ENCODE measurements around the gene OR2AG1. TPM values are rescaled to one million over a fixed set of nuclear protein-coding genes. Genes with fewer than 3 reads are reported as not detected.
"Not testable (repeated sequence)": the region's sequence is repeated elsewhere in the genome, so short reads cannot be mapped to it uniquely, and the experiment has no call there.

Gene OR2AG1
- total RNA-seq, 1 donor from 2014 or later: not detected

- ATAC-seq: no peak
- DNase-seq (ENCODE audit: low spot score): no peak
These were observed 2.0 kb upstream of the OR2AG1 start for GRCh38 chr11:6780829-6781228.

GRCh38 chr11:6790546-6790945 is 7.7 kb downstream of the OR2AG1 start:
- DNase-seq (ENCODE audit: low spot score) (no peak), ATAC-seq (no peak)

GRCh38 chr11:6794639-6795038 is 11.8 kb downstream of the OR2AG1 start:
- DNase-seq (ENCODE audit: low spot score): no peak
- peak; percentile 60 for ATAC-seq

DNA sequence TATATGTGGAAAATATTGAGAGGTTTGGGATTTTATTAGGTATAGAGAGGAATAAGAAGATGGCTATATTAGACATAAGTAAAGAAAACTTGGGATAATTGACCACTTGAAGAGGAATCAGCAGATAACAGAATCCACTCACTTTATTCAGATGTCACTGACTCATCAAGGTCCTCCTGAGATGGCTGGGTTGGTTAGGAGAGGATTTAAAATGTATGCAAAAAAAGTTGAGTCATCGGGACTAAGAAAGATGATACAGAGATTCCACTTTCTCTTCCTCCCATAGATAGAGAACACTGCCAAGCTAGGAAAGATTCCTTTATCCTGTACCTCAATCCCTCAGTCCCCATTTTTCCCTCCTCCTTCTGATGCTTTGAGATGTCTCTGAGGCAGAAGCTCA is 16.6 kb downstream of the OR2AG1 start, which contains the start of gene OR6A2:
Gene OR6A2 (minus strand): TSS at position 288 of the 400 bp plus-strand sequence. CDS start 3,981 bp downstream, outside the sequence.
- ATAC-seq: no peak
- DNase-seq (ENCODE audit: low spot score): no peak

DNA sequence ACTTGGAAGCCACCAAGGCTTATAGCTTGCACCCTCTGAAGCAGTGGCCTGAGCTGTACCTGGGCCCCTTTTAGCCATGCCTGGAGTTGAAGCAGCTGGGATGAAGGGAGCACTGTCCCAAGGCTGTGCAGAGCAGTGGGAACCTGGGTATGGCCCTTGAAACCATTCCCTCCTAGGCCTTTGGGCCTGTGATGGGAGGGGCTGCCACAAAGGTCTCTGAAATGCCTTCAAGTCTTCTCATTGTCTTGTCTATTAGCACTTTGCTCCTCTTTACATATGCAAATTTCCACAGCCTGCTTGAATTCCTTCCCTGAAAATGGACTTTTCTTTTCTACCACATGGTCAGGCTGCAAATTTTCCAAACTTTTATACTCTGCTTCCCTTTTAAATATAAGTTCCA is 18.3 kb downstream of the OR2AG1 start:
- not testable (repeated sequence) for DNase-seq (ENCODE audit: low spot score); ATAC-seq

DNA sequence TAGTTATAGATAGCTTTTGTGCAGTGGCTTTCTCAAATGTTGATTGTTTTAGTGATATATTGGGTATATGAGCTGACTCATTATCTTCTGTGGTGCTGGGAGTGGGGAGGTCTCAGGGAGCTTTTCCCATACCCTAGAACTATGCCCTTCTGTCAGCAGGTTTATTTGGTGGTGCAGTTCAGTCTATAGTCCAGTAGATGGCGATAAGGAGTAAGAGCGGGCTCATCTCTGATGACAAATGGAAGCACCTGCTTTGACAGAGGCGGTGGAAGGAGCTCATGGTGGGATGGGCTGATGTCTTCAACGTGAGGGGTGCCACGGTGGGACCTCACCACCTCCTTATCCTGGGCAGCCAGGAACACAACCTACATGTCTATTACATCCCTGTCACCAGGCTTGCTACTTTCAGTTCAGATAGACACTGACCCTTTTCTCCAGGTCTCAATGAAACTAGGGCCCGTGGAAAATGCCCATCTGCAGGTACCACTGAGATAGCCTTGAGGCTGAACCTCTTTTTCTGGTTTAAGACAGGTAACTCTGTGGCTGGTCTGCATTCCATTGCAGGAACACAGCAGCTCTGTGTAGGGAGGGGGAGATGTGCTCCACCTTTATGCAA is 29.7 kb downstream of the OR2AG1 start:
- DNase-seq (ENCODE audit: low spot score) (no peak), ATAC-seq (peak; percentile 97)

GRCh38 chr11:6813656-6814055 is 30.8 kb downstream of the OR2AG1 start:
- no peak for DNase-seq (ENCODE audit: low spot score)
- no peak for ATAC-seq

DNA sequence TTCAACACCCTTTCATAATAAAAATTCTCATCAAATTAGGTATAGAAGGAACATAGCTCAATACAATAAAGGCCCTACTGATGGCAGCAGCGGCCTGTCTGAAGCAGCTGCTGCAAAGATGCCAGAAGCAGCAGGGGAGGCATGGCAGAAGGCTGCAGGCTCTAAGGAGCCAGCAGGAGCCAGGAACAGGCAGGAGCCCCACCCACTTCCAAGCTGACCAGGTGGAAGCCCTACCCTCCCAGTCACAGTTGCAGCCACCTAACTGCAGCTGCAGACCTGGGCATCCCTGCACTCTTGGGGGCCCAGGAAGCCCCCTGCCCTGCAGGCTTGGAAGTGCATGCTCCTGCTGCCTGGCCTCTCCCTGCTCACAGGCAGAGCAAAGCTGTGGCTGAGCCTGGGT is 34.9 kb downstream of the OR2AG1 start:
- ATAC-seq (no peak), DNase-seq (ENCODE audit: low spot score) (no peak)

DNA sequence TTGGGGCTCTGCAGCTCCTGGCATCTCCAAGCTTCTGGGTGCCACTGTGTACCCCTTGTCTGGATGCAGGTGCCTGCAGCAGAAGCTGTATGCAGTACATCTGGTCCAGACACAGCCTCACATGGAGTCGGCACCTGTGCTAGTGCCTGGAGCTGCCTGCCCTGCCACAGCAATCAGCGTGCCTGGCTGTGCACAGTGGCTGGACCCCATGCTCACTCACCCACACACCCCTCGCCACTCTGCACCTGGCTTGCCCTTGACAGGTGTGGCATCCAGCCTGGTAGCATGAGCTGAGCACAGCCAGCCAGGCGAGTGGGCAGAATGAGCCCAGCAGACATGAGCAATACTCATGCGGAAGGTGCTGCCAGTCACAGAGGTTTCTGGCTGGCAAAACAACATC is 36.1 kb downstream of the OR2AG1 start:
- no peak for ATAC-seq
- DNase-seq (ENCODE audit: low spot score): no peak

- ATAC-seq: no peak
- DNase-seq (ENCODE audit: low spot score): no peak
These were observed 41.5 kb downstream of the OR2AG1 start for GRCh38 chr11:6824136-6824823.

DNA sequence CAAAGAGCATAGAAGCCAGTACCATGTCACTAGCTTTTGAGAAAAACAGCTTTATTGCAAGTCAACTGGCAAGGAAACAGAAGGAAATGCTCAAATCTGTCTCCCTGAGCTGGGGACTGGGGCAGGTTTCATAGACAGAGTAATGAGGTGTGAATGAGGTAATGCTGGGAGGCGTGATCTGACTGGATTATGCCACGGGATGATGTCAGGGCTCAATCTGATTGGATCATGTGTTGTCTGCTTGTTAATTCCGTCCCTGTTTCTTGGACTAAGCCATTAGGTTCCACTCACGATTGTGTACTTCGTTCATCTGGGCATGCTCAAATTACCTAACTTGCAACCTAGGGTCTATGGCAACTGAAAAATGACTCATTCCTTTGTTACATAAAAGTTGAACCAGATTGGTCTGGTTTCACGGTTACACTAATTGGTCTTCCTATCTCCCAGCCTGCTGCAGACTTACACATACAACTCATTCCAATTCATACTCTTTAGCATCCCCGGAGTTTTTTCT is 42.5 kb downstream of the OR2AG1 start:
- DNase-seq (ENCODE audit: low spot score) (no peak), ATAC-seq (no peak)

DNA sequence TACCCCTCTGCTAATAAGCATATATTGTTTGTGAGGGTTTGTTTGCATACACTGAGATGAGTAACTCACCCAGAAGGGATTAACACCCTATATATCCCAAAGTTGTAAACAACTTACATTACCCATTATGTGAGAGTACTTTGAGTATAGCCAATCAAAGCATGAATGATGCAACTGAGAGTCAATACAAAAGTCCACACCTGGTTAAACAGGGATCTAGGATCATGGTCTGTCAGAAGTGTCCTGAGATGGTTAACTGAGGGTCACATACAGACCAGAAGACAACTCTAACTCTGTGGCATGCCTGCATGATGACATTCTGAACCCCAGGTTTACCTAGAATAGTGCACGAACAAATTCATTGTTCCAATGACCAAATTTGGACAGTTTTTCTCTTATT is 45.3 kb downstream of the OR2AG1 start:
- DNase-seq (ENCODE audit: low spot score): no peak
- ATAC-seq: no peak

- ATAC-seq: no peak
These were observed 50.5 kb downstream of the OR2AG1 start for GRCh38 chr11:6833356-6833755.

DNA sequence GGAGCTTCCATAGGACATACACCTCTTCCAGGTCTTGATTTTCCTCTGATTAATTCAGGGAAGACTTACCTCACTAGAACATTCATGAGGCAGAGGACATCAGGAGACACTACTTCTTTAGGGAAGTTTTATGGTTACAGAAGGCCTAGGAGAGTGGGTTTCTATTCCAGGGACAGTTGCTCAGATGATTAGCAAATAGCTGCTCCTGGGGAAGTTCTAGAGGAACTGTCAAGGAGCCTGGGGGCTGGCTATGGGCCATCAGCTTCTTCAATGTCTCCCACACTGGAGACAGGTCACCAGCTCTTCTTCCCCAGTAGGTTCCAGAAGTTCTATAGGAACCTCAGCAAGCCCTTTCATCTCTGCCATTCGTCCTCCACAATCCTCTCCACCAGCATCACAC is 51.2 kb downstream of the OR2AG1 start:
- no peak for DNase-seq (ENCODE audit: low spot score)

More at GRCh38 chr11:6833356-6833755, 50.5 kb downstream of the OR2AG1 start:
- DNase-seq (ENCODE audit: low spot score): no peak

More for the DNA sequence above, 51.2 kb downstream of the OR2AG1 start:
- no peak for ATAC-seq

Other genes with a start within 250 kb of the OR2AG1 start
- gene RRP8, start 179.4 kb upstream of the OR2AG1 start, total RNA-seq: 14.4 TPM
- gene ILK, start 179.2 kb upstream of the OR2AG1 start, total RNA-seq: 41.1 TPM
- gene TAF10, start 170.8 kb upstream of the OR2AG1 start, total RNA-seq: 52.5 TPM
- 62.4 TPM for gene TPP1, start 163.6 kb upstream of the OR2AG1 start, total RNA-seq
- 2.5 TPM for gene DCHS1, start 127.2 kb upstream of the OR2AG1 start, total RNA-seq
- 13.5 TPM for gene MRPL17, start 99.7 kb upstream of the OR2AG1 start, total RNA-seq
- gene OR2AG2, start 11.0 kb upstream of the OR2AG1 start, total RNA-seq: not detected
- gene OR6A2, start 16.7 kb downstream of the OR2AG1 start, total RNA-seq: not detected
- not detected for gene OR10A5, start 62.7 kb downstream of the OR2AG1 start, total RNA-seq
- gene OR10A2, start 80.0 kb downstream of the OR2AG1 start, total RNA-seq: not detected
- gene OR10A4, start 93.6 kb downstream of the OR2AG1 start, total RNA-seq: not detected
- gene OR2D2, start 109.5 kb downstream of the OR2AG1 start, total RNA-seq: not detected
- not detected for gene OR2D3, start 138.0 kb downstream of the OR2AG1 start, total RNA-seq
- gene ZNF215, start 143.4 kb downstream of the OR2AG1 start, total RNA-seq: 0.10 TPM
- gene ZNF214, start 237.3 kb downstream of the OR2AG1 start, total RNA-seq: 1.8 TPM
- 0.10 TPM for gene NLRP14, start 237.5 kb downstream of the OR2AG1 start, total RNA-seq